ENCODE data around the gene PRKCZ.

PRKCZ gene

GRCh38 chr1:2206813-2207487 is 156.7 kb downstream of the PRKCZ start:
- DNase-seq (ENCODE audit: low read depth in 1 of 2, low spot score in 1 of 2) = no peak
- H3K27ac ChIP-seq (replicated peaks) = no peak overlapping the region
- no peak overlapping the region for H3K4me3 ChIP-seq (replicated peaks; ENCODE audit: insufficient read depth, low read length)
- H3K27me3 ChIP-seq (ENCODE audit: insufficient read depth, poor library complexity, severe bottlenecking) = no peaks in the 10 kb centered on the region
- TF ChIP-seq GABPA (IDR thresholded peaks at IDR 0.05; ENCODE audit: low read depth) = no peak
- no peak for TF ChIP-seq CTCF (IDR thresholded peaks at IDR 0.05; ENCODE audit: insufficient read depth, low read length)
- TF ChIP-seq REST (IDR thresholded peaks at IDR 0.05; ENCODE audit: insufficient replicate concordance, low read depth) = no peak
- TF ChIP-seq POLR2AphosphoS5 (IDR thresholded peaks at IDR 0.05; ENCODE audit: low read depth) = no peak
- TF ChIP-seq SPI1 (IDR thresholded peaks at IDR 0.05; ENCODE audit: borderline replicate concordance, low read depth) = no peak

GRCh38 chr1:2208309-2209239 is 158.4 kb downstream of the PRKCZ start:
- DNase-seq (ENCODE audit: low read depth in 1 of 2, low spot score in 1 of 2) = no peak
- Histone ChIP-seq H3K4me3 (replicated peaks; ENCODE audit: insufficient read depth, low read length) (no peak overlapping the region), H3K27ac (replicated peaks) (no peak overlapping the region), H3K27me3 (ENCODE audit: insufficient read depth, poor library complexity, severe bottlenecking) (no peaks in the 10 kb centered on the region)
- no peak for TF ChIP-seq POLR2AphosphoS5 (IDR thresholded peaks at IDR 0.05; ENCODE audit: low read depth)
- no peak for TF ChIP-seq REST (IDR thresholded peaks at IDR 0.05; ENCODE audit: insufficient replicate concordance, low read depth)
- no peak for TF ChIP-seq GABPA (IDR thresholded peaks at IDR 0.05; ENCODE audit: low read depth)
- TF ChIP-seq CTCF (IDR thresholded peaks at IDR 0.05; ENCODE audit: insufficient read depth, low read length) = no peak
- no peak for TF ChIP-seq SPI1 (IDR thresholded peaks at IDR 0.05; ENCODE audit: borderline replicate concordance, low read depth)

GRCh38 chr1:2209400-2210083 is 159.3 kb downstream of the PRKCZ start:
- Histone ChIP-seq H3K27ac (replicated peaks) (no peak overlapping the region), H3K4me3 (replicated peaks; ENCODE audit: insufficient read depth, low read length) (no peak overlapping the region), H3K27me3 (ENCODE audit: insufficient read depth, poor library complexity, severe bottlenecking) (no peaks in the 10 kb centered on the region)
- no peak for TF ChIP-seq SPI1 (IDR thresholded peaks at IDR 0.05; ENCODE audit: borderline replicate concordance, low read depth)
- DNase-seq (ENCODE audit: low read depth in 1 of 2, low spot score in 1 of 2) = no peak

All from HL-60 (cell line).